ENCODE data around the gene P2RX3.

Gene P2RX3

GRCh38 chr11:57320067-57320718 is 18.0 kb upstream of the P2RX3 start:
- Histone ChIP-seq H3K9me3 (ENCODE audit: control insufficient read depth, insufficient read depth, low read depth, low read length) (no peaks in the 10 kb centered on the region), H3K4me1 (ENCODE audit: control insufficient read depth, insufficient read depth, low read length) (peaks cover 7% of the 10 kb centered on the region), H3K36me3 (ENCODE audit: control insufficient read depth in 2 of 2, insufficient read depth in 1 of 2, low read length in 2 of 2) (peaks cover 0 to 52% of the 10 kb centered on the region in 2 experiments; a peak in 1 of 3 replicates), H3K27ac (ENCODE audit: extremely low read depth, low read depth, low read length) (no peak overlapping the region), H3K4me3 (ENCODE audit: low read depth, low read length) (no peak overlapping the region)
- TF ChIP-seq ZFP69B (tag by site-specific recombination; IDR thresholded peaks at IDR 0.05) (no peak), FEZF1 (tag by site-specific recombination; IDR thresholded peaks at IDR 0.05) (no peak), ZNF837 (tag by site-specific recombination; IDR thresholded peaks at IDR 0.05) (no peak), ZNF747 (tag by site-specific recombination; IDR thresholded peaks at IDR 0.05) (no peak), ZNF155 (tag by site-specific recombination; IDR thresholded peaks at IDR 0.05) (no peak), ZNF362 (tag by site-specific recombination; IDR thresholded peaks at IDR 0.05) (no peak), ZNF48 (tag by site-specific recombination; IDR thresholded peaks at IDR 0.05) (no peak), PRDM2 (tag by site-specific recombination; IDR thresholded peaks at IDR 0.05; ENCODE audit: borderline replicate concordance) (no peak), KLF8 (tag by site-specific recombination; IDR thresholded peaks at IDR 0.05) (no peak), ZSCAN4 (tag by site-specific recombination; IDR thresholded peaks at IDR 0.05) (no peak), ZNF121 (tag by site-specific recombination; IDR thresholded peaks at IDR 0.05) (no peak), ZNF843 (tag by site-specific recombination; IDR thresholded peaks at IDR 0.05) (no peak), ZNF521 (tag by site-specific recombination; IDR thresholded peaks at IDR 0.05) (no peak), ZNF560 (tag by site-specific recombination; IDR thresholded peaks at IDR 0.05; ENCODE audit: borderline replicate concordance) (no peak), ZSCAN5A (tag by site-specific recombination; IDR thresholded peaks at IDR 0.05) (no peak), GLIS1 (tag by site-specific recombination; IDR thresholded peaks at IDR 0.05) (no peak), ZNF585B (tag by site-specific recombination; IDR thresholded peaks at IDR 0.05) (no peak)
- TF ChIP-seq, protein P1, sequence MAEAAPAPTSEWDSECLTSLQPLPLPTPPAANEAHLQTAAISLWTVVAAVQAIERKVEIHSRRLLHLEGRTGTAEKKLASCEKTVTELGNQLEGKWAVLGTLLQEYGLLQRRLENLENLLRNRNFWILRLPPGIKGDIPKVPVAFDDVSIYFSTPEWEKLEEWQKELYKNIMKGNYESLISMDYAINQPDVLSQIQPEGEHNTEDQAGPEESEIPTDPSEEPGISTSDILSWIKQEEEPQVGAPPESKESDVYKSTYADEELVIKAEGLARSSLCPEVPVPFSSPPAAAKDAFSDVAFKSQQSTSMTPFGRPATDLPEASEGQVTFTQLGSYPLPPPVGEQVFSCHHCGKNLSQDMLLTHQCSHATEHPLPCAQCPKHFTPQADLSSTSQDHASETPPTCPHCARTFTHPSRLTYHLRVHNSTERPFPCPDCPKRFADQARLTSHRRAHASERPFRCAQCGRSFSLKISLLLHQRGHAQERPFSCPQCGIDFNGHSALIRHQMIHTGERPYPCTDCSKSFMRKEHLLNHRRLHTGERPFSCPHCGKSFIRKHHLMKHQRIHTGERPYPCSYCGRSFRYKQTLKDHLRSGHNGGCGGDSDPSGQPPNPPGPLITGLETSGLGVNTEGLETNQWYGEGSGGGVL (tag by site-specific recombination; IDR thresholded peaks at IDR 0.05), result no peak
- ChIA-PET CTCF (interaction anchor here (0.5 to 0.6 kb wide), 2 partner anchors 11 to 176 kb away, joined by 3 read pairs; no protein-coding TSS in a partner anchor), POLR2A (interaction anchor here (6.5 kb wide), 1 partner anchor 8 kb away, joined by 95 read pairs; no protein-coding TSS in a partner anchor)
